HUES64 (cell line): Measurements from ENCODE around the gene ZNF429.

Experiments
- H3K27ac ChIP-seq: 2 replicates; pipeline ENCODE4 v1.7.0; 2013; ENCODE audit warnings: low read depth, low read length, inconsistent platforms
- H3K27me3 ChIP-seq: 2 replicates; pipeline ENCODE4 v1.6.1; 2013; ENCODE audit warnings: mild to moderate bottlenecking, low read length; ENCODE audit not compliant: insufficient read depth
- H3K36me3 ChIP-seq: 2 replicates; pipeline ENCODE4 v1.6.1; 2013; ENCODE audit warnings: mild to moderate bottlenecking, low read length; ENCODE audit not compliant: insufficient read depth
- H3K4me1 ChIP-seq: 2 replicates; pipeline ENCODE4 v1.6.1; 2013; ENCODE audit warnings: mild to moderate bottlenecking, low read length, moderate library complexity; ENCODE audit not compliant: insufficient read depth
- H3K4me3 ChIP-seq: 2 replicates; pipeline ENCODE4 v1.5.1; 2013; ENCODE audit warnings: mild to moderate bottlenecking, low read length, moderate library complexity
- H3K9ac ChIP-seq: 2 replicates; pipeline ENCODE4 v1.6.1; 2013; ENCODE audit warnings: mild to moderate bottlenecking, low read depth, low read length
- H3K9me3 ChIP-seq: 2 replicates; pipeline ENCODE4 v1.6.1; 2013; ENCODE audit warnings: low read depth, low read length; ENCODE audit not compliant: insufficient read depth
- WGBS: fragments of 150-250, 120-280 bp; methylation state at CpG from one replicate; pipeline ENCODE4 v1.1.7; 2013; ENCODE audit warnings: missing lambda C conversion rate; 5-methylcytosine and 5-hydroxymethylcytosine counted together

ZNF429 gene

DNA sequence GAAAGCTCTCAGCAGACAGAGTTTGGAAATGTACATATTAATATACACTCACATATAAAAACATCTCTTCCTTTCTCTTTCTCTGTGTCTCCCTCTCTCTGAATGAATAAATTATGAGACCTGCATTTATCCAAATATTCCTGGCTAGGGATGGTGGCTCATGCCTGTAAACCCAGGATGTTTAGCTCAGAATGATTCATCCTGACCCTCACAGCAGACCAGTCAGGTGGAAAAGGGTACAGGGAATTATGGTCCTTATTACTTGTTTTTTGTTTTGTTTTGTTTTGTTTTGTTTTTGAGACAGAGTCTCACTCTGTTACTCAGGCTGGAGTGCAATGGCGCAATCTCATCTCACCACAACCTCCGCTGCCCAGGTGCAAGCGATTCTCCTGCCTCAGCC is 71.1 kb downstream of the ZNF429 start:
- Histone ChIP-seq H3K4me1 (no peaks in the 10 kb centered on the region), H3K9ac (no peak overlapping the region), H3K27ac (no peak overlapping the region), H3K36me3 (no peaks in the 10 kb centered on the region), H3K9me3 (peaks cover 55% of the 10 kb centered on the region), H3K27me3 (no peaks in the 10 kb centered on the region), H3K4me3 (no peak overlapping the region)
- 90% methylated on average over 3 of the region's 3 CpGs for WGBS

- H3K36me3 ChIP-seq, result no peaks in the 10 kb centered on the region
- H3K9me3 ChIP-seq, result peaks cover 35% of the 10 kb centered on the region; the same call in 1 of the 2 replicates
- H3K27me3 ChIP-seq, result peaks cover 1% of the 10 kb centered on the region
- no peak overlapping the region for H3K27ac ChIP-seq
- H3K4me1 ChIP-seq, result no peaks in the 10 kb centered on the region
- H3K9ac ChIP-seq, result no peak overlapping the region
- no peak overlapping the region for H3K4me3 ChIP-seq
- WGBS, result 73% methylated on average over 3 of the region's 3 CpGs
Measured at GRCh38 chr19:21580101-21580500, 74.7 kb downstream of the ZNF429 start.

DNA sequence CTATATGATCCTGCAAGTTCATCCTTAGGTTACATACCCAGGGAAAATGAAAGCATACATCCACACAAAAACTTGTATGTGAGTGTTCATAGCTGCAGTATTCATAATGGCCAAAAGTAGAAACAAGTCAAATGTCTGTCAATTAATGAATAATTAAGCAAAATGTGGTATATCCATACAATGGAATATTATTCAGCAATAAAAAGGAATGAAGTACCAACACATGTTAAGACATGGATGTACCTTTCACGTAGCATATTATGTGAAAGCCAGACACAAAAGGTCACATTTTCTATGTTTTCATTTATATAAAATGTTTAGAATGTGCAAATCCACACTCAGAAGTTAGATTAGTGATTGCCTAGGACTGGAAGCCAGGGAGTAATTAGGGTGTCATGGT is 75.4 kb downstream of the ZNF429 start:
- H3K27ac ChIP-seq, result no peak overlapping the region
- peaks cover 36% of the 10 kb centered on the region; the same call in 1 of the 2 replicates for H3K9me3 ChIP-seq
- no peaks in the 10 kb centered on the region for H3K4me1 ChIP-seq
- no peaks in the 10 kb centered on the region for H3K36me3 ChIP-seq
- H3K4me3 ChIP-seq, result no peak overlapping the region
- peaks cover 7% of the 10 kb centered on the region for H3K27me3 ChIP-seq
- H3K9ac ChIP-seq, result no peak overlapping the region
- 57% methylated on average over 1 of the region's 1 CpG for WGBS

GRCh38 chr19:21581646-21582240 is 76.3 kb downstream of the ZNF429 start:
- Histone ChIP-seq H3K27me3 (peaks cover 15% of the 10 kb centered on the region), H3K4me3 (no peak overlapping the region), H3K36me3 (no peaks in the 10 kb centered on the region), H3K27ac (no peak overlapping the region), H3K9ac (no peak overlapping the region), H3K9me3 (peaks cover 28% of the 10 kb centered on the region; the same call in 1 of the 2 replicates), H3K4me1 (no peaks in the 10 kb centered on the region)
- WGBS, result 76% methylated on average over 1 of the region's 1 CpG

- 76% methylated on average over 5 of the region's 5 CpGs for WGBS
- Histone ChIP-seq H3K36me3 (no peaks in the 10 kb centered on the region), H3K27me3 (peaks cover 25% of the 10 kb centered on the region), H3K4me3 (no peak overlapping the region), H3K9me3 (peaks cover 17% of the 10 kb centered on the region; the same call in 1 of the 2 replicates), H3K9ac (no peak overlapping the region), H3K4me1 (no peaks in the 10 kb centered on the region), H3K27ac (no peak overlapping the region)
Measured at GRCh38 chr19:21584537-21584936, 79.1 kb downstream of the ZNF429 start.

DNA sequence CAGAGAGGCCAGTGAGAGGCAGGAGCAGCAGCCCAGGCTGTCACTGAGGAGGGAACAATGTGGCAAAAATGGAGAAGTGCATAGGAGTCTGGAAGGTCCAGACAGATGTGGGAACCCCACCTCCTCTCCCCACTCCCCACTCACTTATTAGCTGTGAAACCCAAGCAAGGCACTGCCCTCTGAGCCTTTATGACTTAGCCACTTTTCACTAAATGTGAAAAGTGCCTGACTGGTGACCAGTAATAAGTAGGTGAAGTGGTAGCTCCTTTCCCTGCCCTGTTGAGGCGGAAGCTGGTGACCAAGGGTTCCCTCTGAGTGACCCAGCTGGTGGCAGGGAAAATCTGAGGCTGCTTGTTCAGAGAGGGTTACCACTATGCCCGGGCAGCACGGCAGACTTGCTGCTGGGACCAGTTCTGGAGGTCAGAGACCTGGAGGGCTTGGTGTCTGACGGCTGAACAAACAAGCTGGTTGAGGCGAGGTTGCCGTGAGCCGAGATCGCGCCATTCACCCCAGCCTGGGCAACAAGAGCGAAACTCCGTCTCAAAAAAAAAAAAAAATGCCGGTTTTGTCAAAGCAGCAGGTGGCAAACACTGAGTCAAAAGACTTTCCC is 80.0 kb downstream of the ZNF429 start:
- no peak overlapping the region for H3K9ac ChIP-seq
- H3K36me3 ChIP-seq, result no peaks in the 10 kb centered on the region
- no peak overlapping the region for H3K27ac ChIP-seq
- peaks cover 25% of the 10 kb centered on the region for H3K27me3 ChIP-seq
- no peak overlapping the region for H3K4me3 ChIP-seq
- H3K9me3 ChIP-seq, result peaks cover 11% of the 10 kb centered on the region; the same call in 1 of the 2 replicates
- no peaks in the 10 kb centered on the region for H3K4me1 ChIP-seq
- WGBS, result 88% methylated on average over 12 of the region's 12 CpGs

GRCh38 chr19:21586311-21587116 is 81.1 kb downstream of the ZNF429 start:
- Histone ChIP-seq H3K9ac (peak overlapping the region; percentile 40; the same call in 1 of the 2 replicates), H3K4me3 (peak overlapping the region; percentile 55)

GRCh38 chr19:21587117-21587461 is 81.7 kb downstream of the ZNF429 start:
- Histone ChIP-seq H3K9ac (no peak overlapping the region; the same call in 1 of the 2 replicates), H3K27ac (no peak overlapping the region), H3K4me3 (peak overlapping the region; percentile 55), H3K4me1 (no peaks in the 10 kb centered on the region; the same call in 1 of the 2 replicates), H3K9me3 (peaks cover 3% of the 10 kb centered on the region; the same call in 1 of the 2 replicates), H3K27me3 (peaks cover 25% of the 10 kb centered on the region), H3K36me3 (no peaks in the 10 kb centered on the region)
- WGBS, result 82% methylated on average over 12 of the region's 12 CpGs

More at GRCh38 chr19:21586311-21587116, 81.1 kb downstream of the ZNF429 start:
- 75% methylated on average over 72 of the region's 72 CpGs for WGBS
- H3K4me1 ChIP-seq, result no peaks in the 10 kb centered on the region; the same call in 1 of the 2 replicates
- no peak overlapping the region for H3K27ac ChIP-seq
- H3K27me3 ChIP-seq, result peaks cover 25% of the 10 kb centered on the region
- no peaks in the 10 kb centered on the region for H3K36me3 ChIP-seq
- peaks cover 3% of the 10 kb centered on the region; the same call in 1 of the 2 replicates for H3K9me3 ChIP-seq

- WGBS, result 82% methylated on average over 5 of the region's 5 CpGs
- peaks cover 25% of the 10 kb centered on the region for H3K27me3 ChIP-seq
Measured at GRCh38 chr19:21587549-21587948, 82.1 kb downstream of the ZNF429 start.

DNA sequence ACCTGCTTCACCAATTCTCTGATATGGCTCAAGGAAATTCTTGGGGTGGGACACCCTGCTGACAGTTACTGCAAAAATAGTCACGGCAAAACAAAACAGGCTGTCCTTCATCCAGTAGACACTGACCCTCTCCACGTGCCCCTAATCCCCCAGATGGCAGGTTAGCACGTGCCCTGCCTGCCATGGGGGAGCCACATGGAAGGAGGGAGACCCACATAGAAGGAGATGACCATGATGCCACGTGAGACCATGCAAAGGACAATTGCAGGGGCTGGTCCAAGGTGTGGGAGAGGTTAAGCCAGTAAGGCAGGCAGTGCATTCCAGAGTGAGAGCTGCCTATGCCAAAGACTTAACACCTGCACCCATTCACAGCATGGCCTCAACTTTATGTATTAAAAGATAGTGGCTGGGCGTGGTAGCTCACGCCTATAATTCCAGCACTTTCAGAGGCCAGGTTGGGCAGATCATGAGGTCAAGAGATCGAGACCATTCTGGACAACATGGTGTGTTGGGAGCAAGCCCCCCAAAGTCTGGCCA is 82.7 kb downstream of the ZNF429 start:
- peaks cover 4% of the 10 kb centered on the region; the same call in 1 of the 2 replicates for H3K9me3 ChIP-seq
- no peak overlapping the region for H3K9ac ChIP-seq

More at GRCh38 chr19:21587549-21587948, 82.1 kb downstream of the ZNF429 start:
- H3K9ac ChIP-seq, result no peak overlapping the region
- no peak overlapping the region for H3K27ac ChIP-seq
- no peaks in the 10 kb centered on the region for H3K36me3 ChIP-seq
- peaks cover 3% of the 10 kb centered on the region; the same call in 1 of the 2 replicates for H3K9me3 ChIP-seq
- no peak overlapping the region for H3K4me3 ChIP-seq
- H3K4me1 ChIP-seq, result no peaks in the 10 kb centered on the region; the same call in 1 of the 2 replicates

More for the DNA sequence above, 82.7 kb downstream of the ZNF429 start:
- Histone ChIP-seq H3K27ac (no peak overlapping the region), H3K4me1 (no peaks in the 10 kb centered on the region; the same call in 1 of the 2 replicates), H3K36me3 (no peaks in the 10 kb centered on the region), H3K27me3 (peaks cover 25% of the 10 kb centered on the region), H3K4me3 (no peak overlapping the region)
- 67% methylated on average over 7 of the region's 7 CpGs for WGBS
